C4-2B (cell line): ENCODE measurements around the gene PTMA.

ENCODE experiments used
- ZFX ChIP-seq: fragments of 450-650 bp; IDR thresholded peaks from 2 replicates; pipeline ENCODE4 v1.6.1; 2017
- TF ChIP-seq, protein P1 (sequence below): fragments of 450-650 bp; conservative IDR thresholded peaks from 2 replicates; pipeline ENCODE4 v1.5.1; 2017; ENCODE audit warnings: mild to moderate bottlenecking

- TF ChIP-seq, protein P1, sequence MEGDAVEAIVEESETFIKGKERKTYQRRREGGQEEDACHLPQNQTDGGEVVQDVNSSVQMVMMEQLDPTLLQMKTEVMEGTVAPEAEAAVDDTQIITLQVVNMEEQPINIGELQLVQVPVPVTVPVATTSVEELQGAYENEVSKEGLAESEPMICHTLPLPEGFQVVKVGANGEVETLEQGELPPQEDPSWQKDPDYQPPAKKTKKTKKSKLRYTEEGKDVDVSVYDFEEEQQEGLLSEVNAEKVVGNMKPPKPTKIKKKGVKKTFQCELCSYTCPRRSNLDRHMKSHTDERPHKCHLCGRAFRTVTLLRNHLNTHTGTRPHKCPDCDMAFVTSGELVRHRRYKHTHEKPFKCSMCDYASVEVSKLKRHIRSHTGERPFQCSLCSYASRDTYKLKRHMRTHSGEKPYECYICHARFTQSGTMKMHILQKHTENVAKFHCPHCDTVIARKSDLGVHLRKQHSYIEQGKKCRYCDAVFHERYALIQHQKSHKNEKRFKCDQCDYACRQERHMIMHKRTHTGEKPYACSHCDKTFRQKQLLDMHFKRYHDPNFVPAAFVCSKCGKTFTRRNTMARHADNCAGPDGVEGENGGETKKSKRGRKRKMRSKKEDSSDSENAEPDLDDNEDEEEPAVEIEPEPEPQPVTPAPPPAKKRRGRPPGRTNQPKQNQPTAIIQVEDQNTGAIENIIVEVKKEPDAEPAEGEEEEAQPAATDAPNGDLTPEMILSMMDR, result no peak
- TF ChIP-seq ZFX, result no peak
Measured at GRCh38 chr2:231717281-231718171, 9.2 kb downstream of the PTMA start.
